ENCODE measurements around the gene COPS2. TPM values are rescaled to one million over a fixed set of nuclear protein-coding genes. Genes with fewer than 3 reads are reported as not detected.

Gene COPS2
- polyA plus RNA-seq, 1 of the 3 experiments (the other 2 are of a cell fraction) = 21.3 TPM

- TF ChIP-seq RAD21 (IDR thresholded peaks at IDR 0.05; ENCODE audit: low read length) (no peak), CHD2 (IDR thresholded peaks at IDR 0.05; ENCODE audit: low read length, partially characterized antibody) (no peak), USF1 (IDR thresholded peaks at IDR 0.05; ENCODE audit: borderline replicate concordance, low read depth) (no peak), NFIC (IDR thresholded peaks at IDR 0.05; ENCODE audit: borderline replicate concordance) (no peak), FOXM1 (IDR thresholded peaks at IDR 0.05; ENCODE audit: low read depth) (no peak), TCF12 (IDR thresholded peaks at IDR 0.05) (no peak), RFX5 (IDR thresholded peaks at IDR 0.05; ENCODE audit: low read length) (no peak), CTCF (IDR thresholded peaks at IDR 0.05) (no peak), NRF1 (IDR thresholded peaks at IDR 0.05; ENCODE audit: low read depth, low read length) (no peak), RXRA (IDR thresholded peaks at IDR 0.05; ENCODE audit: borderline replicate concordance, low read depth) (no peak)
Observed at GRCh38 chr15:49122541-49123062, 32.8 kb downstream of the COPS2 start (continued).

DNA sequence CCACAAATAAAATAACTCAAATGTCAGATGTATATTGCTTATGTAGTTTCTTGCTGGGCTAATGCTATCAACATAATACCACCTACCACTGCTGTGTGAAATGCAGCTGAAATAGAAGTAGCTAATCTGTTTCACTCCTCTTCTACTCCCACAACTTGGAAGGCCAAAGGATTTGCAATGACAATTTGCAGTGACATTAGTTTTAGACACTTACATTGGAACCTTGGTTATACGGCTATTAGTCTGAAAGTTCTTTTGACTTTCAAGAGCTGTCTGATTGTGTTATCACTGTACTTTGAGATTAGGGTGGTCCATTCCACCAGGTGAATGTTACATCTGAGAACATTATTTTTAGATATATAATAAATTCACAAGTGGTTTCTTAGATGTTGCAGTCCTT, 33.5 kb downstream of the COPS2 start:
- H3K9me3 ChIP-seq = no peaks in the 10 kb centered on the region
- H3K27ac ChIP-seq (ENCODE audit: low read depth in 2 of 2, low read length in 1 of 2) = no peak overlapping the region
- CTCF ChIA-PET = interaction anchor here (3.2 kb wide), 1 partner anchor 260 kb away, joined by 15 read pairs; no protein-coding TSS in a partner anchor
- POLR2A ChIA-PET = no interaction called here
- H3K4me2 ChIP-seq = no peak overlapping the region
- peaks cover 6% of the 10 kb centered on the region for H3F3A ChIP-seq (replicated peaks; ENCODE audit: insufficient read depth)
- H3K9ac ChIP-seq = no peak overlapping the region
- H3K4me3 ChIP-seq (ENCODE audit: low read depth in 2 of 2, low read length in 1 of 2) = no peak overlapping the region
- WGBS (ENCODE audit: low lambda C conversion rate) = 100% methylated on average over 1 of the region's 1 CpG
- no peak for DNase-seq
- no peaks in the 10 kb centered on the region for H4K20me1 ChIP-seq (ENCODE audit: insufficient read depth)
- H3K36me3 ChIP-seq (replicated peaks in 1 of 2; ENCODE audit: control insufficient read depth in 1 of 2, insufficient read depth in 2 of 2, low read length in 1 of 2) = peaks cover 33 to 35% of the 10 kb centered on the region in 2 experiments
- no peaks in the 10 kb centered on the region; a peak in 1 of 4 replicates for H3K4me1 ChIP-seq (ENCODE audit: control insufficient read depth in 1 of 2, insufficient read depth in 2 of 2, low read depth in 1 of 2, low read length in 1 of 2)
- no peaks in the 10 kb centered on the region for H3K9me2 ChIP-seq
- no peaks in the 10 kb centered on the region for H3K27me3 ChIP-seq (ENCODE audit: insufficient read depth)
- H2AFZ ChIP-seq (ENCODE audit: low read depth) = no peak overlapping the region
- no peak for TF ChIP-seq GABPA (IDR thresholded peaks at IDR 0.05; ENCODE audit: low read depth)
- TF ChIP-seq TAF1 (IDR thresholded peaks at IDR 0.05; ENCODE audit: borderline replicate concordance, low read depth, low read length) = no peak
- TF ChIP-seq TCF12 (IDR thresholded peaks at IDR 0.05) = no peak
- no peak for TF ChIP-seq RFX5 (IDR thresholded peaks at IDR 0.05; ENCODE audit: low read length)
- no peak for TF ChIP-seq SIN3A (IDR thresholded peaks at IDR 0.05; ENCODE audit: borderline replicate concordance, low read depth, low read length)
- no peak for TF ChIP-seq FOSL2 (IDR thresholded peaks at IDR 0.05; ENCODE audit: borderline replicate concordance, low read depth)
- TF ChIP-seq, protein P1, sequence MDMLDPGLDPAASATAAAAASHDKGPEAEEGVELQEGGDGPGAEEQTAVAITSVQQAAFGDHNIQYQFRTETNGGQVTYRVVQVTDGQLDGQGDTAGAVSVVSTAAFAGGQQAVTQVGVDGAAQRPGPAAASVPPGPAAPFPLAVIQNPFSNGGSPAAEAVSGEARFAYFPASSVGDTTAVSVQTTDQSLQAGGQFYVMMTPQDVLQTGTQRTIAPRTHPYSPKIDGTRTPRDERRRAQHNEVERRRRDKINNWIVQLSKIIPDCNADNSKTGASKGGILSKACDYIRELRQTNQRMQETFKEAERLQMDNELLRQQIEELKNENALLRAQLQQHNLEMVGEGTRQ (IDR thresholded peaks at IDR 0.05; ENCODE audit: borderline replicate concordance, low read depth, low read length) = no peak
- no peak for TF ChIP-seq TEAD4 (IDR thresholded peaks at IDR 0.05; ENCODE audit: borderline replicate concordance, insufficient read depth)
- TF ChIP-seq POLR2AphosphoS5 (IDR thresholded peaks at IDR 0.05; ENCODE audit: low read depth, low read length) = no peak
- TF ChIP-seq MXI1 (IDR thresholded peaks at IDR 0.05; ENCODE audit: low read depth, low read length) = no peak
- no peak for TF ChIP-seq SMC3 (IDR thresholded peaks at IDR 0.05; ENCODE audit: low read depth, low read length)
- TF ChIP-seq, protein P2, sequence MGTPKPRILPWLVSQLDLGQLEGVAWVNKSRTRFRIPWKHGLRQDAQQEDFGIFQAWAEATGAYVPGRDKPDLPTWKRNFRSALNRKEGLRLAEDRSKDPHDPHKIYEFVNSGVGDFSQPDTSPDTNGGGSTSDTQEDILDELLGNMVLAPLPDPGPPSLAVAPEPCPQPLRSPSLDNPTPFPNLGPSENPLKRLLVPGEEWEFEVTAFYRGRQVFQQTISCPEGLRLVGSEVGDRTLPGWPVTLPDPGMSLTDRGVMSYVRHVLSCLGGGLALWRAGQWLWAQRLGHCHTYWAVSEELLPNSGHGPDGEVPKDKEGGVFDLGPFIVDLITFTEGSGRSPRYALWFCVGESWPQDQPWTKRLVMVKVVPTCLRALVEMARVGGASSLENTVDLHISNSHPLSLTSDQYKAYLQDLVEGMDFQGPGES (IDR thresholded peaks at IDR 0.05; ENCODE audit: low read depth, low read length) = no peak
- TF ChIP-seq YY1 (IDR thresholded peaks at IDR 0.05; ENCODE audit: low read depth) = no peak
- TF ChIP-seq RAD21 (IDR thresholded peaks at IDR 0.05; ENCODE audit: low read length) = no peak
- no peak for TF ChIP-seq EZH2phosphoT487 (IDR thresholded peaks at IDR 0.05; ENCODE audit: borderline replicate concordance, low read depth)
- TF ChIP-seq JUND (IDR thresholded peaks at IDR 0.05) = no peak
- no peaks in the 10 kb centered on the region for H3K79me2 ChIP-seq (ENCODE audit: insufficient read depth)

All from SK-N-SH (cell line).